ENCODE data around the gene HSP90B1.

The HSP90B1 gene

GRCh38 chr12:103913100-103913499, 17.1 kb upstream of the HSP90B1 start:
- Histone ChIP-seq H3K36me3 (ENCODE audit: control insufficient read depth in 2 of 2, insufficient read depth in 1 of 2, low read length in 2 of 2) (no peaks in the 10 kb centered on the region), H3K4me1 (ENCODE audit: control insufficient read depth, insufficient read depth, low read length) (0 out of 2 replicates have a peak, but pooled peaks cover 2% of the 10 kb centered on the region), H3K9me3 (ENCODE audit: control insufficient read depth, insufficient read depth, low read depth, low read length) (no peaks in the 10 kb centered on the region), H3K4me3 (ENCODE audit: low read depth, low read length) (no peak overlapping the region), H3K27ac (ENCODE audit: extremely low read depth, low read depth, low read length) (no peak overlapping the region)
- ChIA-PET CTCF (interaction anchor here (0.6 to 1.0 kb wide), 2 partner anchors 11 to 15 kb away, joined by 3 to 6 read pairs; no protein-coding TSS in a partner anchor), POLR2A (interaction anchor here (3.7 kb wide), 1 partner anchor 17 kb away, joined by 16 read pairs; the partner anchor contains the start of gene HSP90B1)
- TF ChIP-seq KLF9 (tag by site-specific recombination; IDR thresholded peaks at IDR 0.05; ENCODE audit: low read depth) (no peak), EGR2 (tag by site-specific recombination; IDR thresholded peaks at IDR 0.05; ENCODE audit: low read depth) (no peak), OVOL3 (tag by site-specific recombination; IDR thresholded peaks at IDR 0.05) (no peak), ZNF768 (tag by site-specific recombination; IDR thresholded peaks at IDR 0.05) (no peak), ZNF561 (tag by site-specific recombination; IDR thresholded peaks at IDR 0.05; ENCODE audit: borderline replicate concordance) (no peak), SP3 (tag by site-specific recombination; IDR thresholded peaks at IDR 0.05) (no peak), ZNF670 (tag by site-specific recombination; IDR thresholded peaks at IDR 0.05; ENCODE audit: low read depth) (no peak), ZNF530 (tag by site-specific recombination; IDR thresholded peaks at IDR 0.05; ENCODE audit: low read depth) (no peak), ZNF660 (tag by site-specific recombination; IDR thresholded peaks at IDR 0.05) (no peak), ZSCAN5A (tag by site-specific recombination; IDR thresholded peaks at IDR 0.05) (no peak), ZNF112 (tag by site-specific recombination; IDR thresholded peaks at IDR 0.05) (no peak), ZNF175 (tag by site-specific recombination; IDR thresholded peaks at IDR 0.05) (no peak), ZBTB10 (tag by site-specific recombination; IDR thresholded peaks at IDR 0.05) (no peak), ZNF664 (tag by site-specific recombination; IDR thresholded peaks at IDR 0.05) (no peak), KLF1 (tag by site-specific recombination; IDR thresholded peaks at IDR 0.05) (no peak), ZNF792 (tag by site-specific recombination; IDR thresholded peaks at IDR 0.05) (no peak), ZNF473 (tag by site-specific recombination; IDR thresholded peaks at IDR 0.05) (no peak)

GRCh38 chr12:103915306-103915705, 14.9 kb upstream of the HSP90B1 start:
- H3K36me3 ChIP-seq (ENCODE audit: control insufficient read depth in 2 of 2, insufficient read depth in 1 of 2, low read length in 2 of 2), result no peaks in the 10 kb centered on the region
- POLR2A ChIA-PET, result interaction anchor here (3.7 kb wide), 1 partner anchor 14 kb away, joined by 16 read pairs; the partner anchor contains the start of gene HSP90B1
- H3K4me1 ChIP-seq (ENCODE audit: control insufficient read depth, insufficient read depth, low read length), result 0 out of 2 replicates have a peak, but pooled peaks cover 2% of the 10 kb centered on the region
- H3K4me3 ChIP-seq (ENCODE audit: low read depth, low read length), result no peak overlapping the region
- CTCF ChIA-PET, result interaction anchor here (1.2 to 1.4 kb wide), 2 partner anchors 38 to 45 kb away, joined by 3 to 5 read pairs; no protein-coding TSS in a partner anchor
- no peaks in the 10 kb centered on the region for H3K9me3 ChIP-seq (ENCODE audit: control insufficient read depth, insufficient read depth, low read depth, low read length)
- no peak overlapping the region for H3K27ac ChIP-seq (ENCODE audit: extremely low read depth, low read depth, low read length)
- TF ChIP-seq ZNF513 (tag by site-specific recombination; IDR thresholded peaks at IDR 0.05) (no peak), HIC1 (tag by site-specific recombination; IDR thresholded peaks at IDR 0.05) (no peak), PRDM2 (tag by site-specific recombination; IDR thresholded peaks at IDR 0.05; ENCODE audit: borderline replicate concordance) (no peak), ZNF433 (tag by site-specific recombination; IDR thresholded peaks at IDR 0.05; ENCODE audit: low read depth) (no peak), ZSCAN16 (tag by site-specific recombination; IDR thresholded peaks at IDR 0.05) (no peak)
